ENCODE data around the gene ANTXR1. TPM values are rescaled to one million over a fixed set of nuclear protein-coding genes. Genes with fewer than 3 reads are reported as not detected.
A peak's percentile ranks its signal among the peaks of the same experiment; 100 is the strongest.

ANTXR1 gene
- total and polyA plus RNA-seq, 2 donors (not counting 1 experiment from before 2014, with no cell fraction given) = 44.6 to 101 TPM

DNA sequence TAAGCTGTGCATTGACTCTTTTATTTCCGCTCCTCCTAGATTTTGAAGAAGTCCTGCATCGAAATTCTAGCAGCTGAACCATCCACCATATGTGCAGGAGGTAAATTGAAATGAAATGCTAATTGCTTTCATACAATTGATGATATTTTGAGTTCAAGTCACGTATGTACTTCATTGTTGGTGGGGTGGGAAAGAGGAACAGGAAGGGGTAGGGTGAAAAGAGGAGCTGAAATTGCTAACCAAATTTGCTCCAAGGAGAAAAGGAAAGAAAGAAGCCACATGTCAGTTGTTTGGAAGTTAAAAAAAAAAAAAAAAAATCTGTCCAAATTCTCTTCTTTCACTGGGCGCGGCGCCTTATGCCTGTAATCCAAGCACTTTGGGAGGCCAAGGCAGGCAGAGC, 77.8 kb downstream of the ANTXR1 start:
- H3K4me3 ChIP-seq (replicated peaks in 1 of 4; ENCODE audit: control extremely low read depth in 1 of 4, insufficient read depth in 1 of 4, low read depth in 3 of 4, low read length in 4 of 4) = no peak overlapping the region

DNA sequence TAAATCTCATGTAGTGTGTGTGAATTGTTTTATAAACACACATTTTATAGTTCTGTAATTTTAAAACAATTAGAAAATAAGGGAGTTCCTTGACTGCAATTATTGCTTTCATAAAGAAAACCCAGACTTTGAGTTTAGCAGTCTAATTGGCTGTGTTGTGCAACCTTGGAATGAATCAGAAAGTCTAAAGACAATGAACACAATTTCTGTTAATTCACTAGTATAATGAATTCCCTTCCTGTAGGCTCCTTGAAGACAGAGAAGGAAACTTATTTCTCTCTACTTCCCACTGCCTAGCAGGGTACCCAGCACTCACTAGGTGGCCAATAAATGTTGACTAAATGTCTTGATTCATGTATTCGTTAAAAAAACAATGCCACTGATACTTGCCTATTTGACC, 79.9 kb downstream of the ANTXR1 start:
- H3K4me2 ChIP-seq (ENCODE audit: extremely low read depth, insufficient read depth, low read length) = no peak overlapping the region
- no peak overlapping the region for H2AFZ ChIP-seq (ENCODE audit: low read length)
- no peak overlapping the region for H3K27ac ChIP-seq (ENCODE audit: insufficient read depth, low read length)
- H3K79me2 ChIP-seq (ENCODE audit: control insufficient read depth, insufficient read depth, low read length) = no peaks in the 10 kb centered on the region
- DNase-seq (ENCODE audit: low read depth in 2 of 2) = no peak
- H3K4me3 ChIP-seq (replicated peaks in 1 of 4; ENCODE audit: control extremely low read depth in 1 of 4, insufficient read depth in 1 of 4, low read depth in 3 of 4, low read length in 4 of 4) = no peak overlapping the region
- no peak overlapping the region for H3K9ac ChIP-seq (ENCODE audit: insufficient read depth, low read length)
- no peak for TF ChIP-seq EZH2 (IDR thresholded peaks at IDR 0.05; ENCODE audit: low read length, missing control alignments)
- TF ChIP-seq, protein P1, sequence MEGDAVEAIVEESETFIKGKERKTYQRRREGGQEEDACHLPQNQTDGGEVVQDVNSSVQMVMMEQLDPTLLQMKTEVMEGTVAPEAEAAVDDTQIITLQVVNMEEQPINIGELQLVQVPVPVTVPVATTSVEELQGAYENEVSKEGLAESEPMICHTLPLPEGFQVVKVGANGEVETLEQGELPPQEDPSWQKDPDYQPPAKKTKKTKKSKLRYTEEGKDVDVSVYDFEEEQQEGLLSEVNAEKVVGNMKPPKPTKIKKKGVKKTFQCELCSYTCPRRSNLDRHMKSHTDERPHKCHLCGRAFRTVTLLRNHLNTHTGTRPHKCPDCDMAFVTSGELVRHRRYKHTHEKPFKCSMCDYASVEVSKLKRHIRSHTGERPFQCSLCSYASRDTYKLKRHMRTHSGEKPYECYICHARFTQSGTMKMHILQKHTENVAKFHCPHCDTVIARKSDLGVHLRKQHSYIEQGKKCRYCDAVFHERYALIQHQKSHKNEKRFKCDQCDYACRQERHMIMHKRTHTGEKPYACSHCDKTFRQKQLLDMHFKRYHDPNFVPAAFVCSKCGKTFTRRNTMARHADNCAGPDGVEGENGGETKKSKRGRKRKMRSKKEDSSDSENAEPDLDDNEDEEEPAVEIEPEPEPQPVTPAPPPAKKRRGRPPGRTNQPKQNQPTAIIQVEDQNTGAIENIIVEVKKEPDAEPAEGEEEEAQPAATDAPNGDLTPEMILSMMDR (conservative IDR thresholded peaks at IDR 0.05 in 1 of 2, IDR thresholded peaks at IDR 0.05 in 1 of 2; ENCODE audit: low read depth in 1 of 2, low read length in 2 of 2) = no peak
- H3K4me1 ChIP-seq (ENCODE audit: control insufficient read depth, extremely low read depth, insufficient read depth, low read length) = peaks cover 9% of the 10 kb centered on the region
- no peaks in the 10 kb centered on the region for H3K27me3 ChIP-seq (ENCODE audit: control insufficient read depth, insufficient read depth, low read length)
- H4K20me1 ChIP-seq (ENCODE audit: control insufficient read depth, extremely low read depth, insufficient read depth, low read length) = no peaks in the 10 kb centered on the region
- H3K36me3 ChIP-seq (ENCODE audit: control insufficient read depth, insufficient read depth, low read length) = no peaks in the 10 kb centered on the region
- no peaks in the 10 kb centered on the region for H3K9me3 ChIP-seq (ENCODE audit: control insufficient read depth, insufficient read depth, low read depth, low read length)

More for the DNA sequence above, 77.8 kb downstream of the ANTXR1 start:
- H3K4me1 ChIP-seq (ENCODE audit: control insufficient read depth, extremely low read depth, insufficient read depth, low read length) = peaks cover 13% of the 10 kb centered on the region
- no peak overlapping the region for H3K4me2 ChIP-seq (ENCODE audit: extremely low read depth, insufficient read depth, low read length)
- H3K9me3 ChIP-seq (ENCODE audit: control insufficient read depth, insufficient read depth, low read depth, low read length) = no peaks in the 10 kb centered on the region
- H3K79me2 ChIP-seq (ENCODE audit: control insufficient read depth, insufficient read depth, low read length) = no peaks in the 10 kb centered on the region
- H3K27ac ChIP-seq (ENCODE audit: insufficient read depth, low read length) = no peak overlapping the region
- H2AFZ ChIP-seq (ENCODE audit: low read length) = no peak overlapping the region
- no peak overlapping the region for H3K9ac ChIP-seq (ENCODE audit: insufficient read depth, low read length)
- H3K27me3 ChIP-seq (ENCODE audit: control insufficient read depth, insufficient read depth, low read length) = no peaks in the 10 kb centered on the region
- H3K36me3 ChIP-seq (ENCODE audit: control insufficient read depth, insufficient read depth, low read length) = no peaks in the 10 kb centered on the region
- DNase-seq (ENCODE audit: low read depth in 2 of 2) = no peak
- no peaks in the 10 kb centered on the region for H4K20me1 ChIP-seq (ENCODE audit: control insufficient read depth, extremely low read depth, insufficient read depth, low read length)
- TF ChIP-seq, protein P1 (conservative IDR thresholded peaks at IDR 0.05 in 1 of 2, IDR thresholded peaks at IDR 0.05 in 1 of 2; ENCODE audit: low read depth in 1 of 2, low read length in 2 of 2) = no peak
- TF ChIP-seq EZH2 (IDR thresholded peaks at IDR 0.05; ENCODE audit: low read length, missing control alignments) = no peak

DNA sequence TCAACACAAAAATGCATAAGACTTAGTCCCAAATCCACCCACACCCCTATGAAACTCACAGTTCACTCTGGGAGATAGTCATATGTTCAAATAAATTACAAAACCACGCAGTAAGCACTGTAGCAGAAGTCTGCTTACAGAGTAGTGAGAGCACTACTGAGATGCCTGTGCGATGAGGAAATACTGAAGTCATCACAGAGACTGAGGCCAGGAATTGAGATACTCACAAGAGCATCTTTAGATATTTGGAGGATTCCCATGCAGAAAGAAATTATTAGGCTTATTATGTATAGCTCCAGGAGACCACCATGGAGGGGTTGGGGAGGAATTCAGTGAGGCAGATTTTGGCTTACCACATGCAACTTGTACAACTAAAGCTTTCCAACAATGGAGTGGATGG, 82.3 kb downstream of the ANTXR1 start:
- peak; percentile 77 to 85 for DNase-seq (ENCODE audit: low read depth in 2 of 2)
- peaks cover 12% of the 10 kb centered on the region for H3K4me1 ChIP-seq (ENCODE audit: control insufficient read depth, extremely low read depth, insufficient read depth, low read length)
- H3K79me2 ChIP-seq (ENCODE audit: control insufficient read depth, insufficient read depth, low read length) = no peaks in the 10 kb centered on the region
- no peaks in the 10 kb centered on the region for H4K20me1 ChIP-seq (ENCODE audit: control insufficient read depth, extremely low read depth, insufficient read depth, low read length)
- no peaks in the 10 kb centered on the region for H3K36me3 ChIP-seq (ENCODE audit: control insufficient read depth, insufficient read depth, low read length)
- H3K27me3 ChIP-seq (ENCODE audit: control insufficient read depth, insufficient read depth, low read length) = no peaks in the 10 kb centered on the region
- no peak for TF ChIP-seq EZH2 (IDR thresholded peaks at IDR 0.05; ENCODE audit: low read length, missing control alignments)
- TF ChIP-seq, protein P1 (conservative IDR thresholded peaks at IDR 0.05 in 1 of 2, IDR thresholded peaks at IDR 0.05 in 1 of 2; ENCODE audit: low read depth in 1 of 2, low read length in 2 of 2) = no peak
- no peaks in the 10 kb centered on the region for H3K9me3 ChIP-seq (ENCODE audit: control insufficient read depth, insufficient read depth, low read depth, low read length)
- no peak overlapping the region for H3K4me2 ChIP-seq (ENCODE audit: extremely low read depth, insufficient read depth, low read length)
- no peak overlapping the region for H3K9ac ChIP-seq (ENCODE audit: insufficient read depth, low read length)
- no peak overlapping the region for H2AFZ ChIP-seq (ENCODE audit: low read length)
- no peak overlapping the region for H3K4me3 ChIP-seq (replicated peaks in 1 of 4; ENCODE audit: control extremely low read depth in 1 of 4, insufficient read depth in 1 of 4, low read depth in 3 of 4, low read length in 4 of 4)
- H3K27ac ChIP-seq (ENCODE audit: insufficient read depth, low read length) = peak overlapping the region; percentile 0
